ENCODE results near the gene AGER. TPM values are rescaled to one million over a fixed set of nuclear protein-coding genes. Genes with fewer than 3 reads are reported as not detected.

The AGER gene
- 0.47 to 1.8 TPM (median 1.4 TPM) in 5 replicates for total RNA-seq (2022; extraction: Qiagen RNA extraction)

GRCh38 chr6:32184084-32184640 lies at the start of gene AGER:
Gene AGER, minus strand, starts transcription at chr6:32184253. Its CDS starts 31 bp downstream, at chr6:32184222.

GRCh38 chr6:32223258-32224235 lies 39.5 kb upstream of the AGER start, which contains the start of gene NOTCH4:
Gene NOTCH4, minus strand, starts transcription at chr6:32224067. Its CDS starts 139 bp downstream, at chr6:32223928.

GRCh38 chr6:32192608-32193039 lies 8.6 kb upstream of the AGER start, which contains the start of gene GPSM3:
Gene GPSM3, minus strand, starts transcription at chr6:32192643. Its CDS starts 130 bp downstream, at chr6:32192513.

GRCh38 chr6:32190054-32190851 lies 6.2 kb upstream of the AGER start, which contains the start of gene PBX2:
Gene PBX2, minus strand, starts transcription at chr6:32190202. Its CDS starts 287 bp downstream, at chr6:32189915.

GRCh38 chr6:32177788-32178546 lies 6.1 kb downstream of the AGER start, which contains the start of gene RNF5:
Gene RNF5, plus strand, starts transcription at chr6:32178405. Its CDS starts 107 bp downstream, at chr6:32178512.

GRCh38 chr6:32175711-32176475 lies 8.2 kb downstream of the AGER start, which contains the start of gene AGPAT1:
Gene AGPAT1, minus strand, starts transcription at chr6:32176084. Its CDS starts 4,588 bp downstream, at chr6:32171496.

GRCh38 chr6:32164295-32164694 lies 19.8 kb downstream of the AGER start, which contains the start of gene EGFL8:
Gene EGFL8, plus strand, starts transcription at chr6:32164595. Its CDS starts 1,571 bp downstream, at chr6:32166166.

GRCh38 chr6:32153564-32154513 lies 30.2 kb downstream of the AGER start, which contains the start of gene PPT2:
Gene PPT2, plus strand, starts transcription at chr6:32154141. Its CDS starts 454 bp downstream, at chr6:32154595.

GRCh38 chr6:32151863-32152768 lies 31.9 kb downstream of the AGER start, which contains the start of gene PRRT1:
Gene PRRT1, minus strand, starts transcription at chr6:32151939. Its CDS starts 112 bp downstream, at chr6:32151827.

Other genes starting within 250 kb of the AGER start
- 1.4 to 2.1 TPM (median 1.6 TPM) in 5 replicates for gene CFB, start 238.2 kb downstream of the AGER start, total RNA-seq (2022; extraction: Qiagen RNA extraction)
- gene NELFE, start 225.3 kb downstream of the AGER start, total RNA-seq (2022; extraction: Qiagen RNA extraction): 81.5 to 99.5 TPM (median 85.1 TPM) in 5 replicates
- gene SKIC2, start 225.1 kb downstream of the AGER start, total RNA-seq (2022; extraction: Qiagen RNA extraction): 17.5 to 26.7 TPM (median 23.7 TPM) in 5 replicates
- gene DXO, start 212.1 kb downstream of the AGER start, total RNA-seq (2022; extraction: Qiagen RNA extraction): 10.3 to 12.9 TPM (median 12.5 TPM) in 5 replicates
- 0.63 to 1.2 TPM (median 0.89 TPM) in 5 replicates for gene C4A, start 202.2 kb downstream of the AGER start, total RNA-seq (2022; extraction: Qiagen RNA extraction)
- 0.47 to 0.90 TPM (median 0.64 TPM) in 5 replicates for gene C4B, start 169.5 kb downstream of the AGER start, total RNA-seq (2022; extraction: Qiagen RNA extraction)
- gene CYP21A2, start 145.8 kb downstream of the AGER start, total RNA-seq (2022; extraction: Qiagen RNA extraction): 0.09 TPM in 1 of 5 replicates, not detected in the others
- 0.33 to 0.85 TPM (median 0.53 TPM) in 5 replicates for gene TNXB, start 74.9 kb downstream of the AGER start, total RNA-seq (2022; extraction: Qiagen RNA extraction)
- 23.7 to 36.6 TPM (median 35.8 TPM) in 5 replicates for gene ATF6B, start 56.0 kb downstream of the AGER start, total RNA-seq (2022; extraction: Qiagen RNA extraction)
- gene FKBPL, start 54.0 kb downstream of the AGER start, total RNA-seq (2022; extraction: Qiagen RNA extraction): 6.5 to 7.7 TPM (median 6.9 TPM) in 5 replicates
- gene PRRT1, start 32.3 kb downstream of the AGER start, total RNA-seq (2022; extraction: Qiagen RNA extraction): 0.35 to 1.1 TPM (median 0.68 TPM) in 5 replicates
- 7.1 to 9.4 TPM (median 9.0 TPM) in 5 replicates for gene PPT2, start 30.1 kb downstream of the AGER start, total RNA-seq (2022; extraction: Qiagen RNA extraction)
- gene EGFL8, start 19.7 kb downstream of the AGER start, total RNA-seq (2022; extraction: Qiagen RNA extraction): 0.70 to 2.2 TPM (median 1.5 TPM) in 5 replicates
- gene AGPAT1, start 8.2 kb downstream of the AGER start, total RNA-seq (2022; extraction: Qiagen RNA extraction): 32.1 to 44.9 TPM (median 44.4 TPM) in 5 replicates
- gene RNF5, start 5.8 kb downstream of the AGER start, total RNA-seq (2022; extraction: Qiagen RNA extraction): 32.0 to 43.1 TPM (median 40.9 TPM) in 5 replicates
- 13.5 to 18.9 TPM (median 17.2 TPM) in 5 replicates for gene PBX2, start 5.9 kb upstream of the AGER start, total RNA-seq (2022; extraction: Qiagen RNA extraction)
- 0.26 to 0.48 TPM (median 0.36 TPM) in 5 replicates for gene GPSM3, start 8.4 kb upstream of the AGER start, total RNA-seq (2022; extraction: Qiagen RNA extraction)
- 0.59 to 0.98 TPM (median 0.75 TPM) in 5 replicates for gene NOTCH4, start 39.8 kb upstream of the AGER start, total RNA-seq (2022; extraction: Qiagen RNA extraction)
- gene TSBP1, start 187.7 kb upstream of the AGER start, total RNA-seq (2022; extraction: Qiagen RNA extraction): not detected in 5 replicates
- gene BTNL2, start 222.9 kb upstream of the AGER start, total RNA-seq (2022; extraction: Qiagen RNA extraction): not detected in 5 replicates

Data from A549 treated with dexamethasone at 1 μM for 4 hours (cell line).